ENCODE results near the gene TCP11L1. TPM values are rescaled to one million over a fixed set of nuclear protein-coding genes. Genes with fewer than 3 reads are reported as not detected.

TCP11L1 gene
- total RNA-seq, 4 donors from 2014 or later: 39.6 to 66.0 (median 58.3) TPM

Small RNAs within 50 kb of the gene (small RNA-seq; reads per million reads assigned to genes)
- 0 reads per million in 3 donors for gene RF00019

Other genes with a start within 250 kb of the TCP11L1 start
- not detected for gene CCDC73, start 244.9 kb upstream of the TCP11L1 start, total RNA-seq
- 1 to 10 TPM; 1.7 to 2.8 (median 2.2) TPM for gene PRRG4, start 209.6 kb upstream of the TCP11L1 start, total RNA-seq
- 10 to 100 TPM; 18.9 to 23.7 (median 21.9) TPM for gene QSER1, start 146.8 kb upstream of the TCP11L1 start, total RNA-seq
- 1 to 10 TPM; 1.3 to 2.3 (median 1.8) TPM for gene DEPDC7, start 23.7 kb upstream of the TCP11L1 start, total RNA-seq
- gene CSTF3, start 121.9 kb downstream of the TCP11L1 start, total RNA-seq: 10 to 100 TPM in 1 of 4 donors, 1 to 10 TPM in 3; 7.1 to 12.5 (median 9.5) TPM
- gene HIPK3, start 217.8 kb downstream of the TCP11L1 start, total RNA-seq: 100 to 1,000 TPM; 244 to 362 (median 344) TPM